Panc1 (cell line): Measurements from ENCODE around the gene GNPAT.

ENCODE experiments used
- POLR2AphosphoS5 ChIP-seq: IDR thresholded peaks from 2 replicates; pipeline ENCODE4 v1.6.1; 2012; ENCODE audit warnings: mild to moderate bottlenecking, low read depth, low read length, moderate library complexity
- SIN3A ChIP-seq: IDR thresholded peaks from 2 replicates; pipeline ENCODE4 v1.6.1; 2012; ENCODE audit warnings: low read depth, mild to moderate bottlenecking, low read length, moderate library complexity, borderline replicate concordance; ENCODE audit not compliant: insufficient read depth
- TCF7L2 ChIP-seq: IDR thresholded peaks from 2 replicates; pipeline ENCODE4 v1.6.1; 2011; ENCODE audit warnings: mild to moderate bottlenecking, low read depth, low read length, inconsistent platforms
- TF ChIP-seq, protein P1 (sequence below): fragments of 450-650 bp; IDR thresholded peaks from 2 replicates; pipeline ENCODE4 v1.5.1; 2017; ENCODE audit warnings: mild to moderate bottlenecking
- TF ChIP-seq, protein P2 (sequence below), 2 experiments: IDR thresholded peaks; 2 replicates each; pipeline ENCODE4 v1.6.1; 2011 to 2012; ENCODE audit warnings: low read depth in 2 of 2, control low read depth in 1 of 2, low read length in 1 of 2, mild to moderate bottlenecking in 1 of 2, moderate library complexity in 1 of 2; ENCODE audit not compliant: insufficient read depth in 1 of 2

DNA sequence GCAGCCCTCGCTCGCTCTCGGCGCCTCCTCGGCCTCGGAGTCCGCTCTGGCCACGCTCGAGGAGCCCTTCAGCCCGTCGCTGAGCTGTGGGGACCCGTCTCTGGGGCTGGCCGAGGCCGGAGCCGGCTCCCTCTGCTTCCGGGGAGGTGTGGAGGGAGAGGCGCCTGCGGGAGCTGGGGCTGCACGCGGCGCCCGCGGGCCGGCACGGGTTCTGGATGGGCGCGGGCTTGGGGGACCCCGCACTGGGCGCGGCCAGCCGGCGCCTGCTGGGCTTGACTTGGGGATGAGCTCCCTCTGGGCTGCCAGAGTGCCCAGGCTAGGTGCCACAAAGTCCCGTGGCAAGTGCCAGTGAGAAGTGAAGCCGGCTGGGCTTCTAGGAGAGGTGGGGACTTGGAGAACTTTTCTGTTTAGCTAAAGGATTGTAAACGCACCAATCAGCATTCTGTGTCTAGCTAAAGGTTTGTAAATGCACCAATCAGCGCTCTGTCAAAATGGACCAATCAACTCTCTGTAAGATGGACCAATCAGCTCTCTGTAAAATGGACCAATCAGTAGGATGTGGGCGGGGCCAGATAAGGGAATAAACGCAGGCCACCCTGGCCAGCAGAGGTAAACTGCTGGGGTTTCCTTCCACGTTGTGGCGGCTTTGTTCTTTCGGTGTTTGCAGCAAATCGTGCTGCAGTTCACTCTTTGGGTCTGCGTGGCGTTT, 76.4 kb downstream of the GNPAT start:
- TF ChIP-seq, protein P1, sequence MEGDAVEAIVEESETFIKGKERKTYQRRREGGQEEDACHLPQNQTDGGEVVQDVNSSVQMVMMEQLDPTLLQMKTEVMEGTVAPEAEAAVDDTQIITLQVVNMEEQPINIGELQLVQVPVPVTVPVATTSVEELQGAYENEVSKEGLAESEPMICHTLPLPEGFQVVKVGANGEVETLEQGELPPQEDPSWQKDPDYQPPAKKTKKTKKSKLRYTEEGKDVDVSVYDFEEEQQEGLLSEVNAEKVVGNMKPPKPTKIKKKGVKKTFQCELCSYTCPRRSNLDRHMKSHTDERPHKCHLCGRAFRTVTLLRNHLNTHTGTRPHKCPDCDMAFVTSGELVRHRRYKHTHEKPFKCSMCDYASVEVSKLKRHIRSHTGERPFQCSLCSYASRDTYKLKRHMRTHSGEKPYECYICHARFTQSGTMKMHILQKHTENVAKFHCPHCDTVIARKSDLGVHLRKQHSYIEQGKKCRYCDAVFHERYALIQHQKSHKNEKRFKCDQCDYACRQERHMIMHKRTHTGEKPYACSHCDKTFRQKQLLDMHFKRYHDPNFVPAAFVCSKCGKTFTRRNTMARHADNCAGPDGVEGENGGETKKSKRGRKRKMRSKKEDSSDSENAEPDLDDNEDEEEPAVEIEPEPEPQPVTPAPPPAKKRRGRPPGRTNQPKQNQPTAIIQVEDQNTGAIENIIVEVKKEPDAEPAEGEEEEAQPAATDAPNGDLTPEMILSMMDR, result no peak
- no peak for TF ChIP-seq SIN3A
- TF ChIP-seq, protein P2, sequence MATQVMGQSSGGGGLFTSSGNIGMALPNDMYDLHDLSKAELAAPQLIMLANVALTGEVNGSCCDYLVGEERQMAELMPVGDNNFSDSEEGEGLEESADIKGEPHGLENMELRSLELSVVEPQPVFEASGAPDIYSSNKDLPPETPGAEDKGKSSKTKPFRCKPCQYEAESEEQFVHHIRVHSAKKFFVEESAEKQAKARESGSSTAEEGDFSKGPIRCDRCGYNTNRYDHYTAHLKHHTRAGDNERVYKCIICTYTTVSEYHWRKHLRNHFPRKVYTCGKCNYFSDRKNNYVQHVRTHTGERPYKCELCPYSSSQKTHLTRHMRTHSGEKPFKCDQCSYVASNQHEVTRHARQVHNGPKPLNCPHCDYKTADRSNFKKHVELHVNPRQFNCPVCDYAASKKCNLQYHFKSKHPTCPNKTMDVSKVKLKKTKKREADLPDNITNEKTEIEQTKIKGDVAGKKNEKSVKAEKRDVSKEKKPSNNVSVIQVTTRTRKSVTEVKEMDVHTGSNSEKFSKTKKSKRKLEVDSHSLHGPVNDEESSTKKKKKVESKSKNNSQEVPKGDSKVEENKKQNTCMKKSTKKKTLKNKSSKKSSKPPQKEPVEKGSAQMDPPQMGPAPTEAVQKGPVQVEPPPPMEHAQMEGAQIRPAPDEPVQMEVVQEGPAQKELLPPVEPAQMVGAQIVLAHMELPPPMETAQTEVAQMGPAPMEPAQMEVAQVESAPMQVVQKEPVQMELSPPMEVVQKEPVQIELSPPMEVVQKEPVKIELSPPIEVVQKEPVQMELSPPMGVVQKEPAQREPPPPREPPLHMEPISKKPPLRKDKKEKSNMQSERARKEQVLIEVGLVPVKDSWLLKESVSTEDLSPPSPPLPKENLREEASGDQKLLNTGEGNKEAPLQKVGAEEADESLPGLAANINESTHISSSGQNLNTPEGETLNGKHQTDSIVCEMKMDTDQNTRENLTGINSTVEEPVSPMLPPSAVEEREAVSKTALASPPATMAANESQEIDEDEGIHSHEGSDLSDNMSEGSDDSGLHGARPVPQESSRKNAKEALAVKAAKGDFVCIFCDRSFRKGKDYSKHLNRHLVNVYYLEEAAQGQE (IDR thresholded peaks at IDR 0.05; ENCODE audit: insufficient read depth in 1 of 2, low read depth in 2 of 2, low read length in 1 of 2), result no peak
- no peak for TF ChIP-seq POLR2AphosphoS5
- no peak for TF ChIP-seq TCF7L2
